ENCODE data around the gene MKKS. TPM values are rescaled to one million over a fixed set of nuclear protein-coding genes. Genes with fewer than 3 reads are reported as not detected.

MKKS gene
- total RNA-seq, 1 experiment from 2014 or later: 10.6 TPM

GRCh38 chr20:10362674-10363073 is 71.3 kb downstream of the MKKS start:
- WGBS (ENCODE audit: extremely low coverage, insufficient read length, low lambda C conversion rate): no CpG with 5 or more reads among the region's 1 CpG
- no peaks in the 10 kb centered on the region for H3K9me3 Mint-ChIP-seq
- no peak overlapping the region for H2BK5ac ChIP-seq (ENCODE audit: insufficient read length, low read length)

More at GRCh38 chr20:10362674-10363073, 71.3 kb downstream of the MKKS start:
- H3T11ph ChIP-seq (ENCODE audit: low read length): no peak overlapping the region
- no peaks in the 10 kb centered on the region for H3K27me3 ChIP-seq (ENCODE audit: insufficient read depth, low read length)
- H2BK15ac ChIP-seq (ENCODE audit: low read depth, low read length): no peak overlapping the region
- no peak overlapping the region for H2AFZ ChIP-seq (ENCODE audit: low read length)
- H3K79me2 ChIP-seq (ENCODE audit: insufficient read depth, low read length): no peaks in the 10 kb centered on the region
- no peak overlapping the region for H2AK5ac ChIP-seq (ENCODE audit: insufficient read length, low read length)
- no peak overlapping the region for H2BK12ac ChIP-seq (ENCODE audit: insufficient read length, low read depth, low read length)
- no peak for DNase-seq
- no peaks in the 10 kb centered on the region for H3K9me3 ChIP-seq (ENCODE audit: control insufficient read depth, low read depth, low read length)
- H3K27ac ChIP-seq (ENCODE audit: insufficient read length, low read depth, low read length): no peak overlapping the region
- no peaks in the 10 kb centered on the region for H3K79me1 ChIP-seq (ENCODE audit: insufficient read depth, low read depth, low read length, poor library complexity, severe bottlenecking)
- no peaks in the 10 kb centered on the region for H3K23me2 ChIP-seq (ENCODE audit: insufficient read length, low read depth, low read length, poor library complexity, severe bottlenecking)
- no peak overlapping the region for H3K23ac ChIP-seq (ENCODE audit: insufficient read length, low read depth, low read length)
- no peaks in the 10 kb centered on the region for H4K20me1 ChIP-seq (ENCODE audit: control insufficient read depth, insufficient read depth, insufficient read length)
- H4K5ac ChIP-seq (ENCODE audit: insufficient read length, low read depth, low read length): no peak overlapping the region
- Mint-ChIP-seq H3K4me3 (no peak overlapping the region), H3K36me3 (ENCODE audit: insufficient read depth in 1 of 3, low read depth in 3 of 3) (no peaks in the 10 kb centered on the region; a peak in 1 of 7 replicates), H3K27me3 (ENCODE audit: low read depth) (no peaks in the 10 kb centered on the region), H3K4me1 (no peaks in the 10 kb centered on the region), H3K27ac (no peak overlapping the region)
- no peak overlapping the region for H2BK120ac ChIP-seq (ENCODE audit: low read depth, low read length, poor library complexity, severe bottlenecking)
- H4K91ac ChIP-seq (ENCODE audit: insufficient read length, low read depth, low read length): no peak overlapping the region
- H3K14ac ChIP-seq (ENCODE audit: insufficient read depth, low read length): no peak overlapping the region
- H2BK20ac ChIP-seq (ENCODE audit: low read depth, low read length, poor library complexity, severe bottlenecking): no peak overlapping the region
- H3K18ac ChIP-seq (ENCODE audit: insufficient read length, low read depth, low read length): no peak overlapping the region
- TF ChIP-seq CTCF (conservative IDR thresholded peaks at IDR 0.05): no peak
- no peaks in the 10 kb centered on the region for H3K4me1 ChIP-seq (ENCODE audit: insufficient read depth, low read length)
- H3K4ac ChIP-seq (ENCODE audit: low read depth, low read length): no peak overlapping the region
- H3K56ac ChIP-seq (ENCODE audit: insufficient read length, low read depth, low read length): no peak overlapping the region
- no peak overlapping the region for H3K9ac ChIP-seq (ENCODE audit: extremely low read depth, insufficient read length, low read length)
- H4K8ac ChIP-seq (replicated peaks; ENCODE audit: insufficient read length, low read depth, low read length): no peak overlapping the region
- H3K4me2 ChIP-seq (ENCODE audit: insufficient read depth, insufficient read length, low read length): no peak overlapping the region
